ENCODE measurements around the gene SMYD4. TPM values are rescaled to one million over a fixed set of nuclear protein-coding genes. Genes with fewer than 3 reads are reported as not detected.

Gene SMYD4
- total and polyA plus RNA-seq, 4 donors = 11.8 to 20.1 (median 12.8) TPM

- H3K9me3 ChIP-seq (ENCODE audit: control insufficient read depth, insufficient read depth, low read length) = no peaks in the 10 kb centered on the region
- DNase-seq (ENCODE audit: low read depth in 4 of 6, low spot score in 6 of 6) = peak in 2 of 6 donors; percentile 52 to 65
- peaks cover 83% of the 10 kb centered on the region for H3K36me3 ChIP-seq (ENCODE audit: control insufficient read depth, insufficient read depth, low read length)
- WGBS (ENCODE audit: insufficient coverage) = 76% methylated on average over 32 of the region's 40 CpGs
- no peaks in the 10 kb centered on the region for H3K27me3 ChIP-seq (ENCODE audit: control insufficient read depth, insufficient read depth, low read length)
- peak overlapping the region; percentile 60 for H3K27ac ChIP-seq (ENCODE audit: low read depth, low read length)
- no peak overlapping the region for H3K4me3 ChIP-seq (ENCODE audit: low read depth, low read length)
- H3K4me1 ChIP-seq (ENCODE audit: control insufficient read depth, insufficient read depth, low read length) = peaks cover 19% of the 10 kb centered on the region
Observed at GRCh38 chr17:1730326-1731193, 99.1 kb downstream of the SMYD4 start.

GRCh38 chr17:1729966-1730325 is 99.8 kb downstream of the SMYD4 start:
- Histone ChIP-seq H3K36me3 (ENCODE audit: control insufficient read depth, insufficient read depth, low read length) (peaks cover 83% of the 10 kb centered on the region), H3K27me3 (ENCODE audit: control insufficient read depth, insufficient read depth, low read length) (no peaks in the 10 kb centered on the region), H3K27ac (ENCODE audit: low read depth, low read length) (peak overlapping the region; percentile 25), H3K9me3 (ENCODE audit: control insufficient read depth, insufficient read depth, low read length) (no peaks in the 10 kb centered on the region), H3K4me1 (ENCODE audit: control insufficient read depth, insufficient read depth, low read length) (peaks cover 25% of the 10 kb centered on the region), H3K4me3 (ENCODE audit: low read depth, low read length) (no peak overlapping the region)
- WGBS (ENCODE audit: insufficient coverage) = 81% methylated on average over 10 of the region's 15 CpGs
- DNase-seq (ENCODE audit: low read depth in 4 of 6, low spot score in 6 of 6) = no peak

Other genes with a start within 250 kb of the SMYD4 start
- 10 to 100 TPM; 17.2 to 19.6 TPM for gene SLC43A2, start 201.1 kb downstream of the SMYD4 start, total RNA-seq
- 10 to 100 TPM; 40.0 to 42.8 TPM for gene SLC43A2, start 201.1 kb downstream of the SMYD4 start, polyA plus RNA-seq (ENCODE audit: insufficient read length in 2 of 2)
- gene SCARF1, start 184.2 kb downstream of the SMYD4 start, total RNA-seq = 10 to 100 TPM in 1 of 2 donors, 1 to 10 TPM in 1; 4.2 to 10.7 TPM
- gene SCARF1, start 184.2 kb downstream of the SMYD4 start, polyA plus RNA-seq (ENCODE audit: insufficient read length in 2 of 2) = 1 to 10 TPM; 7.1 to 9.5 TPM
- gene RILP, start 180.0 kb downstream of the SMYD4 start, total RNA-seq = 10 to 100 TPM in 1 of 2 donors, 1 to 10 TPM in 1; 7.3 to 14.7 TPM
- gene RILP, start 180.0 kb downstream of the SMYD4 start, polyA plus RNA-seq (ENCODE audit: insufficient read length in 2 of 2) = 10 to 100 TPM in 1 of 2 donors, 1 to 10 TPM in 1; 6.9 to 10.1 TPM
- gene PRPF8, start 145.0 kb downstream of the SMYD4 start, total RNA-seq = 100 to 1,000 TPM; 138 to 151 TPM
- gene PRPF8, start 145.0 kb downstream of the SMYD4 start, polyA plus RNA-seq (ENCODE audit: insufficient read length in 2 of 2) = 100 to 1,000 TPM; 254 to 290 TPM
- 1 to 10 TPM; 2.1 to 3.2 TPM for gene TLCD2, start 119.5 kb downstream of the SMYD4 start, total RNA-seq
- gene TLCD2, start 119.5 kb downstream of the SMYD4 start, polyA plus RNA-seq (ENCODE audit: insufficient read length in 2 of 2) = 1 to 10 TPM; 1.4 to 2.9 TPM
- gene WDR81, start 105.2 kb downstream of the SMYD4 start, total RNA-seq = 10 to 100 TPM in 1 of 2 donors, 1 to 10 TPM in 1; 9.9 to 15.4 TPM
- gene WDR81, start 105.2 kb downstream of the SMYD4 start, polyA plus RNA-seq (ENCODE audit: insufficient read length in 2 of 2) = 10 to 100 TPM; 12.5 to 17.0 TPM
- gene SERPINF2, start 87.0 kb downstream of the SMYD4 start, total RNA-seq = 1 to 10 TPM in 1 of 2 donors, not detected in 1; 1.9 TPM
- gene SERPINF2, start 87.0 kb downstream of the SMYD4 start, polyA plus RNA-seq (ENCODE audit: insufficient read length in 2 of 2) = 1 to 10 TPM; 1.2 to 2.1 TPM
- 100 to 1,000 TPM; 120 to 605 TPM for gene SERPINF1, start 67.8 kb downstream of the SMYD4 start, total RNA-seq
- gene SERPINF1, start 67.8 kb downstream of the SMYD4 start, polyA plus RNA-seq (ENCODE audit: insufficient read length in 2 of 2) = 100 to 1,000 TPM in 1 of 2 donors, 10 to 100 TPM in 1; 29.9 to 155 TPM
- 10 to 100 TPM; 25.2 to 27.8 TPM for gene RPA1, start 103 bp upstream of the SMYD4 start, total RNA-seq
- 10 to 100 TPM; 88.3 to 89.5 TPM for gene RPA1, start 103 bp upstream of the SMYD4 start, polyA plus RNA-seq (ENCODE audit: insufficient read length in 2 of 2)
- 10 to 100 TPM in 1 of 2 donors, 1 to 10 TPM in 1; 5.6 to 11.6 TPM for gene RTN4RL1, start 195.4 kb upstream of the SMYD4 start, total RNA-seq
- 10 to 100 TPM in 1 of 2 donors, 1 to 10 TPM in 1; 8.0 to 11.4 TPM for gene RTN4RL1, start 195.4 kb upstream of the SMYD4 start, polyA plus RNA-seq (ENCODE audit: insufficient read length in 2 of 2)
- 10 to 100 TPM; 21.5 to 37.6 TPM for gene DPH1, start 200.3 kb upstream of the SMYD4 start, total RNA-seq
- 10 to 100 TPM; 55.4 to 83.7 TPM for gene DPH1, start 200.3 kb upstream of the SMYD4 start, polyA plus RNA-seq (ENCODE audit: insufficient read length in 2 of 2)
- gene OVCA2, start 212.1 kb upstream of the SMYD4 start, total RNA-seq = 10 to 100 TPM; 15.8 to 36.4 TPM
- 10 to 100 TPM; 14.7 to 15.9 TPM for gene OVCA2, start 212.1 kb upstream of the SMYD4 start, polyA plus RNA-seq (ENCODE audit: insufficient read length in 2 of 2)
- gene HIC1, start 225.2 kb upstream of the SMYD4 start, total RNA-seq = 10 to 100 TPM; 11.9 to 46.5 TPM
- gene HIC1, start 225.2 kb upstream of the SMYD4 start, polyA plus RNA-seq (ENCODE audit: insufficient read length in 2 of 2) = 10 to 100 TPM in 1 of 2 donors, 1 to 10 TPM in 1; 8.6 to 16.6 TPM

All from spinal cord (tissue), 10 donors.